Astrocyte (in vitro differentiated cells and primary cell): ENCODE results near the gene STAP2.

ENCODE experiments used
- CTCF ChIP-seq: IDR thresholded peaks from 2 replicates; pipeline ENCODE4 v1.5.1; 2011; ENCODE audit warnings: low read depth, mild to moderate bottlenecking, inconsistent platforms, low read length, moderate library complexity; ENCODE audit not compliant: insufficient read depth
- EZH2 ChIP-seq: IDR thresholded peaks from 2 replicates; pipeline ENCODE4 v1.6.1; 2012; ENCODE audit warnings: mild to moderate bottlenecking, low read length, inconsistent platforms; ENCODE audit not compliant: insufficient read depth

GRCh38 chr19:4362101-4362828 lies 23.6 kb upstream of the STAP2 start:
- TF ChIP-seq CTCF: no peak
- TF ChIP-seq EZH2: no peak
